Measurements from ENCODE around the gene PAGR1.
"Not testable (repeated sequence)": the region's sequence is repeated elsewhere in the genome, so short reads cannot be mapped to it uniquely, and the experiment has no call there.

Gene PAGR1

DNA sequence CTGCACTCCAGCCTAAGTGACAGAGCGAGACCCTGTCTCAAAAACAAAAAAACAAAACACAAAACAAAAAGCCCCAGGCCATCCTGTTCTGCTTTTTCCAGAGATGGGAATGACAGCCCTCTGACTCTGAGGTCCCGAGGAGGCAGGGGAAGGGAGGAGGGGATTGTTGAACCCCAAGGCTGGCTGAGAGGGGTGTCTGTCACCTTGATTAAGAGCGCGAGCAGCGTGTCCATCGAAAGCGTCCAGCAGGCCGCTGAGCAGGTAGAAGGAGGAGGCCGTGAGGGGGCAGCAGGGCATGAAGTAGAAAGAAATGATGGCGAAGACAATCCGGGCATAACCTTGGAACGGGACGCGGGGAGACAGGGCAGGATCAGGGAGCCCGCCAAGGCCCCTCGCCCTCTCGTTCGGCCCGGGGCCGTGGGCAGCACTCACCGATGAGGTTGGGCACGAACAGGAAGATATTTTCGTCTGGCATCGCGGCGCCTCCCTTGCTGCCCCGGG, 46.5 kb downstream of the PAGR1 start:
- DNase-seq (ENCODE audit: low read depth): no peak
- peak overlapping the region; percentile 79 for H3K4me3 ChIP-seq (ENCODE audit: low read length)
- TF ChIP-seq, protein P1, sequence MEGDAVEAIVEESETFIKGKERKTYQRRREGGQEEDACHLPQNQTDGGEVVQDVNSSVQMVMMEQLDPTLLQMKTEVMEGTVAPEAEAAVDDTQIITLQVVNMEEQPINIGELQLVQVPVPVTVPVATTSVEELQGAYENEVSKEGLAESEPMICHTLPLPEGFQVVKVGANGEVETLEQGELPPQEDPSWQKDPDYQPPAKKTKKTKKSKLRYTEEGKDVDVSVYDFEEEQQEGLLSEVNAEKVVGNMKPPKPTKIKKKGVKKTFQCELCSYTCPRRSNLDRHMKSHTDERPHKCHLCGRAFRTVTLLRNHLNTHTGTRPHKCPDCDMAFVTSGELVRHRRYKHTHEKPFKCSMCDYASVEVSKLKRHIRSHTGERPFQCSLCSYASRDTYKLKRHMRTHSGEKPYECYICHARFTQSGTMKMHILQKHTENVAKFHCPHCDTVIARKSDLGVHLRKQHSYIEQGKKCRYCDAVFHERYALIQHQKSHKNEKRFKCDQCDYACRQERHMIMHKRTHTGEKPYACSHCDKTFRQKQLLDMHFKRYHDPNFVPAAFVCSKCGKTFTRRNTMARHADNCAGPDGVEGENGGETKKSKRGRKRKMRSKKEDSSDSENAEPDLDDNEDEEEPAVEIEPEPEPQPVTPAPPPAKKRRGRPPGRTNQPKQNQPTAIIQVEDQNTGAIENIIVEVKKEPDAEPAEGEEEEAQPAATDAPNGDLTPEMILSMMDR (conservative IDR thresholded peaks at IDR 0.05; ENCODE audit: low read depth, low read length): peak; percentile 37

- peak within 1 kb of the TSS; percentile 79 for H3K4me3 ChIP-seq (ENCODE audit: low read length)
- TF ChIP-seq, protein P1 (conservative IDR thresholded peaks at IDR 0.05; ENCODE audit: low read depth, low read length): peak; percentile 55
- peak; percentile 92 for DNase-seq (ENCODE audit: low read depth)
Measured at GRCh38 chr16:29862884-29863668, 47.1 kb downstream of the PAGR1 start, which contains the start of gene CDIPT. CDIPT (minus strand) TSS chr16:29863226; CDS start chr16:29862857, 369 bp downstream.

DNA sequence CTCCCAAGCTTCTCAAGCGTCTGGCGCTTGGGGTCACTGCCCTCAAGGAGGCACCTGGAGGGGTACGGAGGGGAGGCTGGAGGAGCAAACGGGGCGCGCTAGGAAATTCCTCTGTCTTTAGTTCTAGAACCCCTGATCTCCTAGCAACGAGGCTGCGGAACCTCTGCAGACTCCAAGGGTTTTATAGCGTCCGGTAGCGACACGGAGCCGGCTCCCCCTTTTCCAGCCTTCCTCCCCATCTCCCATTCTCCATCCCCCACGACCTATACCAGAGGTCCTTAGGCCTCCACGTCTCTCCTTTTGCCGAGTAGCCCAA, 47.7 kb downstream of the PAGR1 start:
- no peak for DNase-seq (ENCODE audit: low read depth)
- H3K4me3 ChIP-seq (ENCODE audit: low read length): peak overlapping the region; percentile 21
- TF ChIP-seq, protein P1 (conservative IDR thresholded peaks at IDR 0.05; ENCODE audit: low read depth, low read length): no peak

DNA sequence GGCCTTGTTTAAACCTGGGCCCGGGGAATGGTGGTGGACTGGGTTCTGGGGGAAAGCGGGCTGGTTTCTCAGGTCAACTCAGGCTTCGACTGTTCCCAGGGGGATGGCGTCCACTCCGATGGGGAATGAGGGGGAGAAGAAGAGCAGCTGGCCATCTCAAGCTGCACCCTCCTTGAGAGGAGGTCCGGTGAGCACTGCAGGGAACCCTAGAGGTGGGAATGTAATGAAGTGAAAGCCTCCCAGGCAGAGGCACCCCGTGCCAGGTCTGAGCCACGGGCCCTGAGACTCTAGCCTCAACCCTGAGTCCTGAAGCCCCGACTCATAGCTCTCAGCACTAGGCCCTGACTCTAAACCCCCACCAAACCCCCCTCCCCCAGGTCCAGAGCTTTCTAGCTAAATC, 48.3 kb downstream of the PAGR1 start:
- DNase-seq (ENCODE audit: low read depth): no peak
- H3K4me3 ChIP-seq (ENCODE audit: low read length): no peak overlapping the region

DNA sequence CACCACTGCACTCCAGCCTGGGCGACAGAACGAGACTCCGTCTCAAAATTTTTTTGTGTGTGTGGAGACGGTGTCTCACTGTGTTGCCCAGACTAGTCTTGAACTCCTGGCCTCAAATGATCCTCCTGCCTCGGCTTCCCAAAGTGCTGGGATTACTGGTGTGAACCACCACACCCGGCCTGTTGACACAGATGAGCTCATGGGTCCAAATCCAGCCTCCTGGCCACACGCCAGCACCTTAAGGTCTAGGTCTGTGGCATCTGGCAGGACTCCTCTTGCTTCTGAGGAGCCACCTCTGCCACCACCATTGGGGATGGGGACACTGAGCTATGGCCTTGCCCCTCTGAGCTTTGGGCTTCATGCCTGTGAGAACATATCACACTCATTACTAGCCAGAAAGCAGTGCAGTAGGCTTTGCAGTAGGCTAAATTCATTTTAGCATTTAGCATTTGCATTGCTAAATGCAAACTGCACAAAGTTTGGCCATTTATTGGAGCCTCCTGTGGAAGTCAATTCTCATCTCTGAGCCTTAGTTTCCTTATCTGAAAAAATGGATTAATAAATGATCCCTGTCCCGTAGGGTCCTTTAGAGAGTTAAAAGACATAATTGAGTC, 52.6 kb downstream of the PAGR1 start:
- TF ChIP-seq, protein P1 (conservative IDR thresholded peaks at IDR 0.05; ENCODE audit: low read depth, low read length): no peak
- DNase-seq (ENCODE audit: low read depth): no peak
- no peak overlapping the region for H3K4me3 ChIP-seq (ENCODE audit: low read length)

More for the DNA sequence above, 48.3 kb downstream of the PAGR1 start:
- TF ChIP-seq, protein P1 (conservative IDR thresholded peaks at IDR 0.05; ENCODE audit: low read depth, low read length): no peak

- not testable (repeated sequence) for DNase-seq (ENCODE audit: low read depth); H3K4me3 ChIP-seq (ENCODE audit: low read length)
Measured at GRCh38 chr16:29869067-29869466, 53.1 kb downstream of the PAGR1 start.

Measured in retinal pigment epithelial cell (primary cell).